Caki2 (cell line): ENCODE data around the gene ACSM3. TPM values are rescaled to one million over a fixed set of nuclear protein-coding genes. Genes with fewer than 3 reads are reported as not detected.
"Not testable (repeated sequence)": the region's sequence is repeated elsewhere in the genome, so short reads cannot be mapped to it uniquely, and the experiment has no call there.

Experiments used
- DNase-seq: peaks from one replicate; pipeline ENCODE4 v3.0.0-alpha.2; 2015; ENCODE audit warnings: low read depth
- in situ Hi-C: cut with HindIII; loops from 2 replicates; pipeline ENCODE4 v1.10.0; 2016; ENCODE audit warnings: low sequenced_read_pairs, low pct_unique_long_range_greater_than_20kb, mixed read lengths
- total RNA-seq: library from RNA; depleted of rRNA; stranded (reverse); fragments of >200 nt; shearing (Covaris generic); gene quantifications from 2 replicates; pipeline ENCODE4 v1.2.3, GENCODE V29; 2014; ENCODE audit warnings: low replicate concordance

The ACSM3 gene
- total RNA-seq, 1 experiment from 2014 or later: 48.5 TPM

GRCh38 chr16:20791923-20792612, 28.3 kb downstream of the ACSM3 start:
- in situ Hi-C loops: no loop called here
- DNase-seq: no peak

- no peak for DNase-seq
- in situ Hi-C loops: no loop called here
These were observed 34.5 kb downstream of the ACSM3 start for GRCh38 chr16:20798364-20798763.

GRCh38 chr16:20799599-20799998, 35.8 kb downstream of the ACSM3 start:
- in situ Hi-C loops: no loop called here
- peak; percentile 32 for DNase-seq

- in situ Hi-C loops: no loop called here
- no peak for DNase-seq
These were observed 37.5 kb downstream of the ACSM3 start for GRCh38 chr16:20801278-20801677.

GRCh38 chr16:20803192-20803560, 39.4 kb downstream of the ACSM3 start:
- DNase-seq: no peak
- in situ Hi-C loops: no loop called here

- in situ Hi-C loops: no loop called here
- DNase-seq: peak; percentile 49
These were observed 39.9 kb downstream of the ACSM3 start for GRCh38 chr16:20803561-20804214.

- DNase-seq, in situ Hi-C loops: not testable (repeated sequence)
These were observed 41.9 kb downstream of the ACSM3 start for GRCh38 chr16:20805684-20806167.

GRCh38 chr16:20806168-20807050, 42.6 kb downstream of the ACSM3 start, which contains the start of the genes ERI2 and REXO5:
Gene ERI2, minus strand, starts transcription at chr16:20806472. Its CDS starts 42 bp downstream, at chr16:20806430.
Gene REXO5, plus strand, starts transcription at chr16:20806527. Its CDS starts 427 bp downstream, at chr16:20806954.
- peak; percentile 98 for DNase-seq
- in situ Hi-C loops: no loop called here

GRCh38 chr16:20807862-20808261, 44.0 kb downstream of the ACSM3 start:
- in situ Hi-C loops: no loop called here
- no peak for DNase-seq

- in situ Hi-C loops: no loop called here
- DNase-seq: no peak
These were observed 48.1 kb downstream of the ACSM3 start for GRCh38 chr16:20811889-20812439.

GRCh38 chr16:20812510-20812909, 48.7 kb downstream of the ACSM3 start:
- in situ Hi-C loops: no loop called here
- no peak for DNase-seq

- in situ Hi-C loops: no loop called here
- DNase-seq: no peak
These were observed 51.0 kb downstream of the ACSM3 start for GRCh38 chr16:20814784-20815183.

GRCh38 chr16:20818929-20819585, 55.2 kb downstream of the ACSM3 start:
- in situ Hi-C loops: no loop called here
- DNase-seq: no peak

GRCh38 chr16:20821682-20822081, 57.9 kb downstream of the ACSM3 start:
- in situ Hi-C loops: no loop called here

GRCh38 chr16:20822521-20823325, 58.9 kb downstream of the ACSM3 start:
- in situ Hi-C loops: no loop called here
- no peak for DNase-seq

More at GRCh38 chr16:20821682-20822081, 57.9 kb downstream of the ACSM3 start:
- DNase-seq: no peak

GRCh38 chr16:20826039-20826566, 62.3 kb downstream of the ACSM3 start:
- no peak for DNase-seq
- in situ Hi-C loops: no loop called here

GRCh38 chr16:20829536-20829935, 65.7 kb downstream of the ACSM3 start:
- DNase-seq: no peak
- in situ Hi-C loops: no loop called here
